GM18907 (cell line): ENCODE data around the gene KCNQ2.

Source experiments
- ATAC-seq: cut with Tn5 transposase; IDR thresholded peaks from one replicate; pipeline ENCODE4 v1.9.1; 2021; ENCODE audit warnings: mild to moderate bottlenecking, moderate library complexity; ENCODE audit not compliant: unreplicated experiment

Gene KCNQ2

DNA sequence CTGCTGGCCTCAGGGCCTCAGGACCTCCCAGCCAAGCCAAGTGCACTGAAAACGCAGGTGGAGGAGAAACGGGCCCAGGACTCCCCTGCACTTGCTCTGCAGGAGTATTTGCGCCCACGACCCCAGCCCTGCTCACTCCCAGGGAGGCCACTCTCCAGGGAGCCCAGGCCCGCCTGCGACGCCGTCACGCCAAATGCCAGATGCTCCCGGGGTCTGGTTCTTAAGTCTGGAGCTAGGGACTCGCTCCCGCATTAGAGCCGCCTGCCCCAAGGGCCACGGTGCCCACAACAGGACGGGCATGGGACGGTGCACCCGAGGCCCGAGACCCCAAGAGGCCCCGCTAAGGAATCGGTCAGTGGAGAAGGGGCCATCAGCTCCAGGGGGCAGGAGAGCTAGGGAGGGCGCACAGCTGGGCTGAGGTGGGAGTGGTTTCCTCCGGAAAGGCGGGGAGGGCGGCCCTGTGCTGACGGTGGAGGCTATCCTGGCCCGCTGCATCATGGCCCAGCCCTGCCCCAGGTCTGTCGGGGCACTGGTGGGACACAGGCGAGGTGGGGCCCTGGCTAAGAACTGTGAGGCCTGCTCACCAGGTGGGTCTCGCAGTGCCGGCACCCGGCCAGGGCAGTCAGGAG, 67.2 kb downstream of the KCNQ2 start:
- no peak for ATAC-seq

DNA sequence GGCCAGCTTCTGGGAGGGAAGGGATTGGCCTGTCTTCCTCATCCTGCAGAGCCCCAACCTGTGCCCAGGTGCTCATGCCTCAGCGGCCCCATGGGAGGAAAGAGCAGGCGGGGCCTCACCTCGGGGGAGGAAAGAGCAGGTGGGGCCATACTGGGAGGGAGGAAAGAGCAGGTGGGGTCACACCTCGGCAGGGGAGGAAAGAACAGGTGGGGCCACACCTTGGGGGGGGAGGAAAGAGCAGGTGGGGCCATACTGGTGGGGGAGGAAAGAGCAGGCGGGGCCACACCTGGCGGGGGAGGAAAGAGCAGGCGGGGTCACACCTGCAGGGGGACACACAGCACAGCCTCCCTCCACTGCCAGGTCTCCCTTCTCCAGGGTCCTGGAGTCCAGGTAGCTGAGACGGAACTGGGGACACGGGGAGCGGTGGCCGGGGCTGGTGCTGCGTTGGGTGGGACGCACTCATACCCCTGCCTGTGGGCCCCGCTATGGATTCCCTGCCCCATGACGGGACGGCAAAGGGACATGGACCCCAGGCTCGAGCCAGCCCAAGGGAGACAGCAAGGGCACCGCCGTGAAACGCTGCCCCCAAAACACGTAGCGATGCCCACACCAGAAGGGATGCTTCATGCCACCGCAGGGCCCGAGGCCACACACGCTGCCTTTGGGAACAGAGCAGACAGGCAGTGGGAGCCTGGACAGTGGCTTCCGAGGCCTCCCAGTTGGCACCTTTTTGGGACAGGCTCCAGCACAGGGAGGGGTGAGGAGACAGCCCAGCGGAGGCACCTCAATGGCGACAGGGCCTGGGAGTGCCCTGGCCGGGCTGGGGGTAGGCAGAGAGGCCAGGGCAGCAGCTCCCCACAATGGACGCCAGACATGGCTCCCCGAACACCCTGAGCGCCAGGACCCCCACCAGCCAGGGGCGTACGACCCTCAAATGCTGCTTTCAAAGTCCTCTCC, 68.0 kb downstream of the KCNQ2 start:
- ATAC-seq = no peak

DNA sequence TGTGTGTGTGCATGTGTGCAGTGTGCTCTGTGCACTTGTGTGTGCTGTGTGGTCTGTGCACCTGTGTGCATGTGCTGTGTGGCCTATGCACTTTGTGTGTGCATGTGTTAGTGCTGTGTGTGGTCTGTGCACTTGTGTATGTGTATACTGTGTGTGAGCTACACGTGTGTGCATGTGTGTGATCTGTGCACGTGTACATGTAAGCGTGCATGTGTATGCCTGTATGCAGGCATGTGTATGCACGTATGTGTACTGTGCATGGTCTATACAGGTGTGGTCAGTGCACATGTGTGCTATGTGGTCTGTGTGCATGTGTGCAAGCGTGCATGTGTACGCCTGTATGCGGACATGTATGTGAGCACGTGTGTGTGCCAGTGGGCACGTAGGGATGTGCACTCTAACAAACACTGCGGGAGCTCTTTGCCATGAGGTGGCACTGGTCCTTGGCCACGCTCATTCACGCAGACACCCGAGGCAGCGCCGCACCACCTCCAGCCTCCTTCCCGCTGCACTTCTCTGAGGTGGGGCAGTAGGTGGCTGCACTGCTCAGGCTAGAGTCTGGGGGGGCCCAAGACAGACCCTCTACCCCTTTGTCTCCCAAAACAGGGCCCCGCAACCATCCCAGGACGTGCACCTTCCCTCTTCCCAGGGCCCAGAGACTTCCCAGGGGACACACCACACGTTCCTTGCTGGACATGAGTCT, 68.9 kb downstream of the KCNQ2 start:
- no peak for ATAC-seq

DNA sequence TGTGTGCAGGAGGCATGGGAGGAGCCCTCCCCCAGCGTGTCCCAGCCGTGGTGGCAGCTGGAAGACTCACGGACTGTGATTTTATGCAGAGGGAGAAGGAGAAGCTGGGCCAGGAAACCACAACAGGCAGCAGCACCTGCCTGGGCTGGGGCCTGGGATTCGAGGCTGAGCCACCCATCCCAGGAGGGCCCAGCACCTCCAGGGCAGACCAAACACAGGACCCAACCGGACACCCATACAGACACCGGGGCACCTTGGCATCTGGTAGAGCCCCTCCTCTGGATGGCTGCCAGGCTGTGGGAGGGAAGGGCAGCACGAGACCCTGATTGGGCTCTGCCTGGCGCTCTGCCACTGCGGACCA, 69.6 kb downstream of the KCNQ2 start:
- no peak for ATAC-seq

GRCh38 chr20:63402181-63402859, 70.1 kb downstream of the KCNQ2 start:
- ATAC-seq = no peak

DNA sequence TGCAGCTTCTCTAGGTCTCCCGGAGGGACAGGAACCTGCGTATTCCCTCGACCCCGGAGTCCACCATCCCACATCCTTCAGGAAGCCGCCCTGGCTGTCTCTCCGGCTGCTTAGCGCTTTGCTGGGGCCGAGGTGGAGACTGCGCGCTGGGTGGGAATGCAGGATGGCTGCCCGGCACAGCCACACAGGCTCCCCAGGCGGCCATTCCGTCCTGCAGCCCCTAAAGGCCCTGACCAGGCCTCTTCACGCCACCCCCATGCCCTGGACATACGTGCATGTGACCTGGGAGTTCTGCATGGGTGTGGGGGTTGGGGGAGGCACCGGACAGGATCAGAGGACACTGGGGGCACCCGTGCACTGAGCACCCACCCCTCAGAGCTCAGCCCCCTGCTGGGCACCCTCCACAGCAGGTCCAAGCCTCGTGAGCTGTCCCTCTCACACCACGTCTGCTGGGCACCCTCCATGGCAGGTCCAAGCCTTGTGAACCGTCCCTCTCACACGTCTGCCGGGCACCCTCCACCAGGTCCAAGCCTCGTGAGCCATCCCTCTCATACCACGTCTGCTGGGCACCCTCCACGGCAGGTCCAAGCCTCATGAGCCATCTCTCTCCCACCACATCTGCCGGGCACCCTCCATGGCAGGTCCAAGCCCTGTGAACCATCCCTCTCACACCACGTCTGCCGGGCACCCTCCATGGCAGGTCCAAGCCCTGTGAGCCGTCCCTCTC, 70.9 kb downstream of the KCNQ2 start:
- ATAC-seq = no peak

DNA sequence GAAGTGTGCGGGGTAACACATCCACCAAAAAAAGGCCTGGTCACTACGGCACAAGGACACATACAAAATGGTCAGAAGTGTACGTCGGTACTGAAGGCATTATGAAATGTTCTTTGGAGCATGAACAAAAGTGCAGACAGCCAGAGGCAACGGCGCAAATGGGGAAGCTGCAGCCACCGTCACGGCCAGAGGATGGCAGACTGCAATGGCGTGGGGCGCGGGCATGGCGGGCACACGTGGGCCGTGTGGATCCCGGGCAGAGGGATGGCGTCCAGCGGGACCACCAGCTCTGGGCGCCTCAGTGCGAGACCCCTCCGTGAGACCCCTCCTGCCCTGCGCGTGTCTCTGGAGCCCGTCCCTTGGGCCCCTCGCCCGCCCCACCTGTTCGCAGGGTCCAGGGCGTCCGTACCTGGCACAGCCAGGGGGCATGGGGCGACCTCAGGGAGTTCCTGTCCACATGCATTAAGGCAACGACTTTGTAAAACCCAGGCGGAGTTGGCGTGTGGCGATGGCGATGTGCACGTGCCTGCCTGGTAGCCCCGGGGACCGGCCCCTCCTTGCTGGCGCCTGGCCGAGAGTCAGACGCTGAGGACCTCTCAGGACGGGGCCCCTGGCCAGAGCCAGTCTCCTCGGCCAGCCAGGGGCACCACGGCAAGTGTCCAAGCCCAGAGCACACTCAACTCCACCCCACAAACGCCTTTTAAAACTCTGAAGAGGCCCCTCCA, 71.8 kb downstream of the KCNQ2 start:
- ATAC-seq = no peak

DNA sequence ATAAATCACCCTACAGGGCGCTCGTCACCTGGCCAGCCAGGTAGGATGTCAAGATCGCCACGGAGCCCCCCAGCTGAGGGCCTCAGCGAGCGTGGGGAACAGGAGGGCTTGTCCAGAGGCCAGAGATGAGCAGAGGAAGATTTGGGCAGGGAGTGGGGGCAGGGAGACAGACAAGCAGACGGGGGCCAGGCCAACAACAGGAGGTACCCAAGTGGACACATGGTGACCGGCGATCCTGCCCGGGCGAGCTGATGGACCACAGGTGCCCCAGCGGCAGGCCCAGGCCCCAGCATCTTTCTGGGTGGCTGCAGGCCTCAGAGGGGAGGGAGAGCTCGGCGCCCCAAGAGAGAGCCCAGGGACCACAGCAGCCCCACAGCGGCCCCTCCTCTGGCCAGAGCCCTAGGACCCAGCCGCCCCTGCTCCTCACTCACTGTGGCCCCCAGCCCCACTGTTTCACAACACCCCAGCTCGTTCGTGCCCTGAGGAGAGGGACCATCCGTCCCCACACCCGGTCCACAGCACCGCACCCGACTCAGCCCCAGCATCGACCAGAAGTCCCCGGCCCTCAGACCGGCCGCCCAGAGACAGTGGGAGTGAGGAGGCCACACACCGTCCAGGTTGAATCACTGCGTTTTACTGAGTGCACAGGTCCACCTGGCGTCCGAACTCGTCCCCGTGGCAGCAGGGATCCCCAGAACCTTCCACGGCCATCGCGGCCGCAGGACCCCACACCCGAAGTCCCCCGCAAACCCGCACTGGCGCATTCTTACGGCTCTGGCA, 72.7 kb downstream of the KCNQ2 start:
- no peak for ATAC-seq

GRCh38 chr20:63398744-63399514, 73.5 kb downstream of the KCNQ2 start:
- ATAC-seq = no peak

- no peak for ATAC-seq
Observed at GRCh38 chr20:63397946-63398450, 74.5 kb downstream of the KCNQ2 start.

DNA sequence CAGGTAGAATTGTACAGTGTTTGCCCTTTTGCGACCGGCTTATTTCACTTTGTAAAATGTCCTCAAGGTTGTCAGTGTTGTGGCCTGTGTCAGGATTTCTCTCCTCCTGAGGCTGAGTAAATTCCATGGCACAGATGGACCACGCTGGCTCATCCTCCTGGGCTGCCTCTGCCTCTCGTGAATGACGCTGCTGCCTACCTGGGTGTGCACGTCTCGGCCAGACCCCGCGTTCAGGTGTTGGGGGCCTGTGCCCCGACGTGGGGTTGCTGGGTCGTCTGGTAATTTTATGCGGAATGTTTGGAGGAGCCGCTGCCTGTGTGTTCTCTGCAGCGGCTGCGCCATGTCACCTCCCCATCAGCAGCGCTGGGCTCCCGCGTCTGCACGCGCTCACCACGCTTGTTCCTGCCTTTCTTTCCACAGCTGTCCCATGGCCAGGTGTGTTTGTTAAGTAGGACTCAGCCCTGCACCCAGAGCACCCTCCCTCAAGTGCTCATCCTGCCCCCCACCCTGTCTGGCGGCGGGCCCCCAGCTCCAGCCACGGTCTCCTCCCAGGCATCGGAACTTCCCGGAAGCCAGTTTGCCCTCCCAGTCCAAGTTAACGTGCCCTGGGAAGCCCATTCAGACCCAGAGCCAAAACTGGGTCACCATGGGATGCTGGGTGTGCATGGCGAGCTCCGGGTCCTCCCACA, 75.2 kb downstream of the KCNQ2 start:
- ATAC-seq = no peak

GRCh38 chr20:63396300-63396699, 76.2 kb downstream of the KCNQ2 start:
- no peak for ATAC-seq

- ATAC-seq = no peak
Observed at GRCh38 chr20:63395723-63396122, 76.7 kb downstream of the KCNQ2 start.

DNA sequence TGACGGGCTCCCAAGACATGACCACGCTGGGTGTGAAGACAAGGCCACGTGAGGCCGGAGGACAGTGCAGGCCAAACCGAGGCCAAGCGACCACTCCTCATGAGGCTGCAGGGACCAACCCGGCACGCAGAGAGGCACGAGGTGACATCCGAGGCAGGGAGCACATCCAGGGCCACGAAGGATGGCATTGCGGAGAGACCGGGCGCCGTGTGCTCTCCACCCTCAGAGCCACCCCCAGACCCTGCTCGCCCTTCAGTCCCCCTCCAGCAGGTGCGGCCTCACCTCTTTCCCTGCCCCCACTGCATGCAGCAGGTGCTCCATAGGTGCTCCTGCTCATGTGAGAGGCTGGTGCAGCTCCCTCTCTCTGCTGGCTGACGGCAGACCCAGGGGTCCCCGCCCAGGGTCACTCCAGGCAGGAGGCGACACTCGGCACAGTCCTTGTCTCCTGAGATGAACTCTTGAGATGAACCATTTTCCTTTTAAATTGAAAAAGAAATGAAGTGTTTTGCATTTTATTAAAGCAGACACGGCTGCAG, 77.5 kb downstream of the KCNQ2 start:
- no peak for ATAC-seq

DNA sequence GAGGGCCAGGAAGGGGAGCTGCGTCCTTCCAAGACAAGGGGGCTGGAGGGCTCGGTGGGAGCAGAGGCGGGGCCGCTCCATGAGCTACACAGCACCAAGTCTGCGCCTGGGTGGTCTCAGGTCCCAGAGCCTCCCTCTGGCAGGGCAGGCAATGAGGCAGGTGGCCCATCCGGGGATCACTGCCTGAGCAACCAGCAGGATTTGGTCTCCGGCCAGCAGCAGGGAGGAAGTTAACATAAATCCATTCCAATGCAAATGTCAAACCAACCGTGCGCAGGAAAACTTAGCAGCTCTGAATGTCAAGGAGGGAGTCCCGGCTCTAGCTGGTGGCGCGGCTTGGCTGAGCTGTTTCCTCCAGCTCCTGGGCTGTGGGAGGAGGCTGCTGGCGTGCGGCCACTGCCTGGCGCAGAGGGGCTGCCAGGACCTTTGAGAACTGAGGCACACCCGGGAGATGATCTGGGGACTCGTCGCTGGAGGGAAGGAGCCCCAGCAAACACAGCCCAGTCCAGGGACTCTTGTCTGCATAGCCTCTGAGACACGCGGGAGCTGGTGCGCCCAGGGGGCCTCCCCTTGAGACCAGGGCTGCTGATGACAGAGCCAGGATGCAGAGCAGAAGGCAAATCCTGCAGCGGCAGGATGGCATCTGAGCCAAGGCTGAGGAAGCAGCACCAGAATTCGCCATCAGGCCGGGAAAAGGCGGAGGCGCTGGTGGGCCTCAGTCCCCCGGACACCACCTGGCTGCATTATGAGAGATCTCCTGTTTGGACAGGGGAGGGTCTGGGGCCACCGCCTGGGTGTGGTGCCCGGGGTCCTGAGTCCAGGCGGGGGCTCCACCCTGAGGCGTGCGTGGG, 78.2 kb downstream of the KCNQ2 start:
- no peak for ATAC-seq

- no peak for ATAC-seq
Observed at GRCh38 chr20:63393566-63393965, 78.9 kb downstream of the KCNQ2 start.
